Measurements from ENCODE around the gene ARHGEF16.

ARHGEF16 gene

DNA sequence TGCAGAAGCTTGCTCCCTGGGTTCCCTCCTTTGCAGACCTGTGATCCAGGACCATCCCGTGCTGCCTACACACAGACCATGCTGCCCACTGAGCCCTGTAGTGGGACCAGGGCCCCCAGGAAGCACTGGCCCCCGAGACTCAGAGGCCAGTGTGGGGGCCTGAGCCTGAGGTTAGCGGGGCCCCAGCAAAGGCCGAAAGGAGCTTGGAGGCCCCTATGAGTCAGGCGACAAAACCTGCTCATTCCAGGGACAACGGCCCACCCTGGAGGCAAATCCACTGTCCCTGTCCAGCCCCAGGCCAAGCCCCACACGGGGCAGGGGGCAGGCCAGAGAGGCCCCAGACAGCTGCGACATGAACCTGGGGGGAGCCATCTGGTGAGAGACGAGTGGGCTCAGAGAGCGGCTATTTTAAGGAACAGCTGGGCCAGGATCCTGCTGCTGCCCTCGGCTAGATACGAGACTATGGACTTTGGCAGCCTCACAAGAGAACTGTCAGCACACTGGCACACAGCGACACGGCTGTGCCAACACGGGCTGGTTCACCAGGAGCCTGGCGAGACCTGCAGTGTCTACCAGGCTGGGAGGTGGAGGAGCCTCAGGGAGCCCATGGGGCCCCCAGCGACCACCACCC is 74.7 kb downstream of the ARHGEF16 start:
- in situ Hi-C loops (cut with HindIII; ENCODE audit: low sequenced_read_pairs): no loop called here

DNA sequence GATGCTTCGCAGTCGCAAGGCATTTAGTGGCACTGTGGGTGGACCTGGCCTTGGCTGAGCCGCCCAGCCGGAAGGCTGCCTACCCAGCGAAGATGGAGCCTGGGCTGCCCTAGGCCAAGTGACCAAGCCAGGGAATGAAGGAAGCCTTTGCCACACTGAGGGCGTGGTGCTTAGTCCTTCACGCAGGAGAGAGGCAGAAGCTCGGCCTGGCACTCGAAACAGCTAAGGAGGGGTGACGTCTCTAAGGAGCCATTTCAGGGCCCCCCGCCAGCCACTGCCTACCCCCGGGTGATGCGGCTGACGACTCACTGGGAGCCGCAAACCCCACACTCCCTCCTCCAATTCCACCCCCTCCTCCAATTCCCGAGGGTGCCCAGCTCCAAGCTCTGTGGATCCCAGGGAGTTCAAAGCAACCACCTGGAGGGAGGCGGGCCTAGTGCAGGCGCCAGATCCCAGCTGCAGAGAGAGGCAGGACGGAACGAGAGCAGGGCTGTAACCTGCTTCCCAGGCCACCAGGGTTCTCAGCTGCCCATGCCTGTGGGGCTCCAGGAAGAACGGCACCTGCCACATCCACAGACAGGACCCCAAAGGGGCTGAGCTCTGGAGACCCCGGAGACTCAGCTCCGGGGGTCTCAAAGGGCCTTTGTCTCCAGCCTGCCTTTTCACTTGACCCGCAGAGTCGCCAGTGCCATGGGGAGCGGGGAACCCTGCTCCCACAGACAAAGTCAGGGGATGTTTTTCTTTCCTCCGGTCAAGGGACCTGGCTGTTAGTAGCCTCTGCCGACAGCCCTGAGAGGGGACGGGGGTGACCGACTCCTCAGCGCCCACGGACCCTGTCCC is 75.8 kb downstream of the ARHGEF16 start:
- in situ Hi-C loops (cut with HindIII; ENCODE audit: low sequenced_read_pairs): no loop called here

Measured in DLD1 (cell line).